Activated CD4-positive, CD25-positive, alpha-beta regulatory T cell treated with anti-CD3 and anti-CD28 coated beads, Interleukin-2, amount 50 U/mL, for 72 hours (primary cell): ENCODE measurements around the gene IRF3.
A peak's percentile ranks its signal among the peaks of the same experiment; 100 is the strongest.

ENCODE experiments used
- DNase-seq: peaks from one replicate; pipeline ENCODE4 v3.0.0; 2021

The IRF3 gene

DNA sequence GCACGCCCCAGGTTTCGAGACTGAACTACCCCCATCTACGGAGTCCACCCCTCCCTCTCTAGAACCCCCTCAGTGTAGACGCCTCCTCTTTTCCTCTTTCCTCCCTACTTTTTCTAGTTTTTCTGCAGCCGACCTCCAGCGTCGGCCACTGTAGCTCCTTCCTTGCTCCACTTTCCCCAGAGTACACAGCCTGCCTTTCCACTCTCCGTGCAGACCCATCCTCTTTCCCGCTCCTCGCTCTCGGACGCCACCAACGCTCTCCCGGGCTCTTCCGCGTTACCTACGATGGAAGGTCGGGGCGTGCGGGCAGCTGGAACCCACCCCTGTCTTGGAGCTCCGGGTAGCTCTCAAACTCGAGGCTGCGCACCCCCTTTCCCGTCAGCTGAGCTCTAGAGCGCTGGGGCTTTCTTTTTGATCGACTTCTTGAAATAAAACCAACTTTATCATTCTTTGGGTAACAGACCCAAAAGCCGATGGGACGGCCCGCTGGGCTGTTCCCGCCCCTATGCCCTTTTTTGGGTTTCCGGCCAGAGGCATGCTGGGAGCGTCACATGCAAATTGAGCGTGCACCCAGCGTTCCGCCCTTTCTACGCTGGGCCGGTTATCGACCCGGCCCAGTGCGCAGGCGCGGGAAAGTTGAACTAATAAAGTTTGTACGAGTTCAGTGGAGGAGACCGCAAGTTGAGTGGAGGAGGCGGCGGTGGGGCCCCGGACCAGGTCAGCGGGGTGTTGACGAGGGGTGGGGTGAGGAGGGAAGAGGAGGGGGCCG, at the start of gene IRF3, which contains the start of gene BCL2L12:
TSS of gene IRF3 (minus strand) at position 507 of the 769 bp plus-strand sequence. CDS start 1,019 bp downstream, outside the sequence.
TSS of gene BCL2L12 (plus strand) at position 583 of the 769 bp plus-strand sequence. CDS start 760 bp downstream, outside the sequence.
- DNase-seq = peak; percentile 100

DNA sequence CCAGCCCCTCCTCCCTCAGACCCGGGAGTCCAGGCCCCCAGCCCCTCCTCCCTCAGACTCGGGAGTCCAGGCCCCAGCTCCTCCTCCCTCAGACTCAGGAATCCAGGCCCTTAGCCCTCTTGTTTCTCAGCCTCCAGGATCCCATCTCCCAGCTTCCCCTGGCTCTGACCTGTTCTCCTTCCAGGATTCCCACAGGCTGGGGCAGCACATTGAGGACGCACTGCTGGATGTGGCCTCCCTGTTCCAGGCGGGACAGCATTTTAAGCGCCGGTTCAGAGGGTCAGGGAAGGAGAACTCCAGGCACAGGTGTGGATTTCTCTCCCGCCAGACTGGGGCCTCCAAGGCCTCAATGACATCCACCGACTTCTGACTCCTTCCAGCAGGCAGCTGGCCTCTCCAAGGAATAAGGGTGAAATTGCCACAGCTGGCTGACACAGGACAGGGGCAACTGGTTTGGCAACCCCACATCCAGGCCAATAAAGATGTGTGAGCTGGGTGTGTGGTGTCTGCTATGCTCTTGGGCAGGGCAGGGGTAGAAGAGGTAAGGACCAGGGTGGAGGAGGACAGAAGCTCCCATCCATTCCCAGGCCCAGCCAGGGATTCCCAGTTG, 47.7 kb upstream of the IRF3 start:
- no peak for DNase-seq

- DNase-seq = no peak
Measured at GRCh38 chr19:49712397-49712859, 46.8 kb upstream of the IRF3 start.

GRCh38 chr19:49710372-49710951, 44.8 kb upstream of the IRF3 start:
- no peak for DNase-seq

- no peak for DNase-seq
Measured at GRCh38 chr19:49705919-49706318, 40.3 kb upstream of the IRF3 start.

GRCh38 chr19:49704888-49705642, 39.4 kb upstream of the IRF3 start:
- no peak for DNase-seq

DNA sequence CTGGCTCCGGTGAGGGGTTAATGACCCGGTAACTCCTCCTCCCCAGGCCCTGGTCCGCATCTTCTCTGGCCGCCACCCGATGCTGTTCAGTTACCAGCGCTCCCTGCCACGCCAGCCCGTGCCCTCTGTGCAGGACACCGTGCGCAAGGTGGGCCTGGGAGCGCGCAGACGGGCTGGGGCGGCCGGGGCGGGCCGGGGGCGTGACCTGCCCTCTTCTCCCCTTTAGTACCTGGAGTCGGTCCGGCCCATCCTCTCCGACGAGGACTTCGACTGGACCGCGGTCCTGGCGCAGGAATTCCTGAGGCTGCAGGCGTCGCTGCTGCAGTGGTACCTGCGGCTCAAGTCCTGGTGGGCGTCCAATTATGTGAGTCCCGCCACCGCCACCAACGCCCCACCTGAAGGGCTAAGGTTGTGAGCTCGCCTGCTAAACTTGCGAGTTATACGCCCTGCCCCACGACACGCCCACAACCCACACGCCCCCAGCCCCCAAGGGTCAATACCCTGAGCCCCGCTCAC, 35.7 kb upstream of the IRF3 start:
- no peak for DNase-seq

- DNase-seq = no peak
Measured at GRCh38 chr19:49700563-49700962, 34.9 kb upstream of the IRF3 start.

- DNase-seq = no peak
Measured at GRCh38 chr19:49699364-49699763, 33.7 kb upstream of the IRF3 start.

GRCh38 chr19:49696865-49697264, 31.2 kb upstream of the IRF3 start:
- no peak for DNase-seq

DNA sequence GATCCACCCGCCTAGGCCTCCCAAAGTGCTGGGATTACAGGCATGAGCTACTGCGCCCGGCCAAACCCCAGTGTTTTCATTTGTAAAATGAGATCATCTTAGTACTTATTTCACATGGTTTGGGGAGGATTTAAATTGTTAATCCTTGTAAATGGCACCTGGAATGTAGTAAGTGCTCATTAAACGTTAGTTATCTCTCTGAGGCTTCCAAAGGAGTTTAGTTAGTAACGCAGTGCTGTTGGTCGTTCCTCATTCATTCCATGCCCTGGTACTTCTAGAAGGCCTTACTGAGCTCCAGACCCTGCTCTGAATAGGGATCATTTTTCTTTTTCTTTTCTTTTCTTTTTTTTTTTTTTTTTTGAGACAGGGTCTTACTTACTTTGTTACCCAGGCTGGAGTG, 30.5 kb upstream of the IRF3 start:
- no peak for DNase-seq

DNA sequence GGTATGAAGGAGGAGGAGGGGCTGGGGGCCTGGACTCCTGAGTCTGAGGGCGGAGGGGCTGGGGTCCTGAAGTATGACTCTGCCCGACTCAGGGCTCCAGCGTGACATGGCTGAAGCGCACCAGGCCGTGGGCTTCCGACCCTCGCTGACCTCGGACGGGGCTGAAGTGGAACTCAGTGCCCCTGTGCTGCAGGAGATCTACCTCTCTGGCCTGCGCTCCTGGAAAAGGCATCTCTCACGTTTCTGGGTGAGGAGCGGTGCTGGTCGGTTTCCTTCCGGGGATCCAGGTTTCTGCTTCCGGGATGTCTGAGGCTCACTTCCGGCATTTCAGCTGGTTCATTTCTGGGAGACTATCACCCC, 26.5 kb upstream of the IRF3 start:
- DNase-seq = no peak

- no peak for DNase-seq
Measured at GRCh38 chr19:49691243-49692146, 25.8 kb upstream of the IRF3 start.

- DNase-seq = no peak
Measured at GRCh38 chr19:49690656-49691242, 25.1 kb upstream of the IRF3 start, which contains the start of gene CPT1C. Gene CPT1C, plus strand, starts transcription at chr19:49691116. Its CDS starts 1,137 bp downstream, at chr19:49692253.

DNA sequence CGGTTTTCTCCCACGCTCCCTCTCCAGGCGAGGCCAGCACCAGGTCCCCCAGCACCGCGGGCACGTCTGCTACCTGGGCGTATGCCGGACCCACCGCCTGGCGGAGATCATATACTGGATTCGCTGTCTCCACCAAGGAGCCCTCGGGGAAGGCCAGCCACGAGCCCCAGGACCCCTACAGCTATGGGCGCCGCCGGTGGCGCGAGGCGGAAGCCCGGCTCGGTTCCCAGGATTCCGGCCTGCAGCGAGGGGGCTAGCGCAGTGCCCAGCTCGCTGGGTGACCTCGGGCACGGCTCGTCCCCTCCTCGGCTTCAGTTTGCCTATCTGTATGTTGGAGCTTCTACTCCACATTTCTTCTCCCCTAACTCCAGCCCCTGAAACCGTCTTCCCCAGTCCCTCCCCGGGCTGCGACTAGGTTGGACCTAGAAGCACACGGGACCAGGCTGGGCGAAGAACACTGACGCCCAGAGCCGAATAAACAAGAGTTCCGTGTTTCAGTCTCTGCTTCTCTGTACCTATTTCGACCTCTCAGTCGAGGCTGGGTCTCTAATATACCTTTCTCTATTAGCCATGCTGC, 24.5 kb upstream of the IRF3 start:
- no peak for DNase-seq

GRCh38 chr19:49689133-49690078, 23.7 kb upstream of the IRF3 start, which contains the start of gene ADM5:
Gene ADM5, plus strand, starts transcription at chr19:49689594. Its CDS starts 244 bp downstream, at chr19:49689838.
- DNase-seq = no peak

- DNase-seq = no peak
Measured at GRCh38 chr19:49688531-49689132, 23.0 kb upstream of the IRF3 start.

- DNase-seq = no peak
Measured at GRCh38 chr19:49687566-49688316, 22.1 kb upstream of the IRF3 start.
